Measurements from ENCODE around the gene ZNF831. TPM values are rescaled to one million over a fixed set of nuclear protein-coding genes. Genes with fewer than 3 reads are reported as not detected.

Gene ZNF831
- total RNA-seq, 1 donor: not detected

- no peak for TF ChIP-seq CTCF (IDR thresholded peaks at IDR 0.05; ENCODE audit: insufficient read depth, low read length)
- H3K4me3 ChIP-seq (ENCODE audit: low read depth, low read length): no peak overlapping the region
- DNase-seq (ENCODE audit: low read depth): no peak
Observed at GRCh38 chr20:59268870-59269269, 105.2 kb downstream of the ZNF831 start.

GRCh38 chr20:59269411-59270025 lies 105.9 kb downstream of the ZNF831 start:
- TF ChIP-seq CTCF (IDR thresholded peaks at IDR 0.05; ENCODE audit: insufficient read depth, low read length): no peak
- H3K4me3 ChIP-seq (ENCODE audit: low read depth, low read length): no peak overlapping the region
- no peak for DNase-seq (ENCODE audit: low read depth)

GRCh38 chr20:59270380-59270779 lies 106.8 kb downstream of the ZNF831 start:
- H3K4me3 ChIP-seq (ENCODE audit: low read depth, low read length): no peak overlapping the region
- DNase-seq (ENCODE audit: low read depth): no peak
- TF ChIP-seq CTCF (IDR thresholded peaks at IDR 0.05; ENCODE audit: insufficient read depth, low read length): no peak

- H3K4me3 ChIP-seq (ENCODE audit: low read depth, low read length): no peak overlapping the region
- no peak for DNase-seq (ENCODE audit: low read depth)
Observed at GRCh38 chr20:59273739-59274357, 110.2 kb downstream of the ZNF831 start.

GRCh38 chr20:59276938-59277337 lies 113.3 kb downstream of the ZNF831 start:
- no peak for DNase-seq (ENCODE audit: low read depth)
- H3K4me3 ChIP-seq (ENCODE audit: low read depth, low read length): no peak overlapping the region
- TF ChIP-seq CTCF (IDR thresholded peaks at IDR 0.05; ENCODE audit: insufficient read depth, low read length): no peak

More at GRCh38 chr20:59273739-59274357, 110.2 kb downstream of the ZNF831 start:
- no peak for TF ChIP-seq CTCF (IDR thresholded peaks at IDR 0.05; ENCODE audit: insufficient read depth, low read length)

- no peak for DNase-seq (ENCODE audit: low read depth)
- no peak overlapping the region for H3K4me3 ChIP-seq (ENCODE audit: low read depth, low read length)
- no peak for TF ChIP-seq CTCF (IDR thresholded peaks at IDR 0.05; ENCODE audit: insufficient read depth, low read length)
Observed at GRCh38 chr20:59284470-59284869, 120.8 kb downstream of the ZNF831 start.
